HEK293 (cell line): ENCODE results near the gene KRT78.

Experiments used
- ATF2 ChIP-seq: fragments of 450-650 bp; formaldehyde crosslinking; IDR thresholded peaks from 2 replicates; pipeline ENCODE4 v1.5.1; 2016; ENCODE audit warnings: missing biosample characterization, missing genetic modification characterization, low read depth
- ZNF114 ChIP-seq: fragments of 450-650 bp; formaldehyde crosslinking; IDR thresholded peaks from 2 replicates; pipeline ENCODE4 v1.5.0; 2017; ENCODE audit warnings: missing biosample characterization, missing genetic modification characterization
- ZNF404 ChIP-seq: fragments of 450-650 bp; formaldehyde crosslinking; IDR thresholded peaks from 2 replicates; pipeline ENCODE4 v1.5.1; 2017; ENCODE audit warnings: missing biosample characterization, missing genetic modification characterization

- TF ChIP-seq ZNF114, result no peak
- TF ChIP-seq ATF2 (tag by site-specific recombination), result no peak
- TF ChIP-seq ZNF404, result no peak
Observed at GRCh38 chr12:52812073-52812400, 36.8 kb downstream of the KRT78 start.
